GM12874 (cell line): Measurements from ENCODE around the gene ITPKA.

ENCODE experiments used
- CTCF ChIP-seq: IDR thresholded peaks from 2 replicates; pipeline ENCODE4 v1.5.1; 2011; ENCODE audit warnings: low read depth, mild to moderate bottlenecking, control low read depth, low read length, moderate library complexity; ENCODE audit not compliant: insufficient read depth

The ITPKA gene

GRCh38 chr15:41492597-41493204, 973 bp upstream of the ITPKA start:
- TF ChIP-seq CTCF: no peak

- TF ChIP-seq CTCF: no peak
Observed at GRCh38 chr15:41493902-41494189, 172 bp downstream of the ITPKA start.

- no peak for TF ChIP-seq CTCF
Observed at GRCh38 chr15:41494190-41494921, 682 bp downstream of the ITPKA start.

GRCh38 chr15:41494922-41495735, 1.5 kb downstream of the ITPKA start:
- no peak for TF ChIP-seq CTCF

GRCh38 chr15:41495736-41496599, 2.3 kb downstream of the ITPKA start:
- no peak for TF ChIP-seq CTCF

GRCh38 chr15:41498657-41499056, 5.0 kb downstream of the ITPKA start:
- TF ChIP-seq CTCF: no peak

GRCh38 chr15:41499109-41499851, 5.6 kb downstream of the ITPKA start:
- TF ChIP-seq CTCF: no peak
